ENCODE measurements around the gene HOXD4.

HOXD4 gene

DNA sequence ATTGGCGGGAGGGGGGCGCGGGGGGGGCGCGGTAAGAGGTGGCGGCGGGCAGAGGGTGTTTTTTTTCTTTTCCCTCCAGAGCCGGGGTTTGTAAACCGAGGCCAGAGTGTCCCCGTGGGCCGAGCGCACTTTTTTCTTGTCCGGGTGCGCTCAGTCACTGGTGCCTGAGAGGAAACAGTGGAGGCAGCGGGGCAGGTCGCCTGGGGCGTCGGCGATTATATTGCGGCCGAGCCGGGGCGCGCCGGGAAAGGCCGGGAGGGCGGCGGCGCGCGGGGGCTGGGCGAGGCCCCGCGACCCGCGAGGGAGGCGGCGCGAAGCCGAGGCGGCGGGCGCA, 21.6 kb upstream of the HOXD4 start:
- DNase-seq: no peak
- peaks cover 28% of the 10 kb centered on the region for H3K4me1 Mint-ChIP-seq (ENCODE audit: low read depth)
- peaks cover 88% of the 10 kb centered on the region for H3K27me3 Mint-ChIP-seq
- no peak overlapping the region for H3K4me3 Mint-ChIP-seq
- no peaks in the 10 kb centered on the region for H3K9me3 Mint-ChIP-seq
- H3K27ac Mint-ChIP-seq: no peak overlapping the region
- H3K36me3 Mint-ChIP-seq (ENCODE audit: low read depth): no peaks in the 10 kb centered on the region

- H3K27me3 Mint-ChIP-seq: peaks cover 88% of the 10 kb centered on the region
- no peaks in the 10 kb centered on the region for H3K9me3 Mint-ChIP-seq
- H3K4me3 Mint-ChIP-seq: peak overlapping the region; percentile 62
- H3K27ac Mint-ChIP-seq: peak overlapping the region; percentile 60
- peak; percentile 52 for DNase-seq
- H3K36me3 Mint-ChIP-seq (ENCODE audit: low read depth): no peaks in the 10 kb centered on the region
- peaks cover 28% of the 10 kb centered on the region for H3K4me1 Mint-ChIP-seq (ENCODE audit: low read depth)
These were observed 21.0 kb upstream of the HOXD4 start for GRCh38 chr2:176130147-176130956.

- Mint-ChIP-seq H3K27me3 (peaks cover 88% of the 10 kb centered on the region), H3K27ac (peak overlapping the region; percentile 60), H3K36me3 (ENCODE audit: low read depth) (no peaks in the 10 kb centered on the region), H3K9me3 (no peaks in the 10 kb centered on the region), H3K4me1 (ENCODE audit: low read depth) (peaks cover 35% of the 10 kb centered on the region), H3K4me3 (peak overlapping the region; percentile 62)
- no peak for DNase-seq
These were observed 20.1 kb upstream of the HOXD4 start for GRCh38 chr2:176130957-176131847.

GRCh38 chr2:176131848-176132158, 19.5 kb upstream of the HOXD4 start:
- Mint-ChIP-seq H3K9me3 (no peaks in the 10 kb centered on the region), H3K36me3 (ENCODE audit: low read depth) (no peaks in the 10 kb centered on the region), H3K27me3 (peaks cover 87% of the 10 kb centered on the region), H3K4me1 (ENCODE audit: low read depth) (peaks cover 37% of the 10 kb centered on the region), H3K27ac (no peak overlapping the region), H3K4me3 (peak overlapping the region; percentile 53)
- DNase-seq: no peak

- H3K27me3 Mint-ChIP-seq: peaks cover 87% of the 10 kb centered on the region
- peaks cover 37% of the 10 kb centered on the region for H3K4me1 Mint-ChIP-seq (ENCODE audit: low read depth)
- H3K36me3 Mint-ChIP-seq (ENCODE audit: low read depth): no peaks in the 10 kb centered on the region
- H3K4me3 Mint-ChIP-seq: peak overlapping the region; percentile 53
- no peak overlapping the region for H3K27ac Mint-ChIP-seq
- DNase-seq: peak; percentile 31
- no peaks in the 10 kb centered on the region for H3K9me3 Mint-ChIP-seq
These were observed 18.9 kb upstream of the HOXD4 start for GRCh38 chr2:176132205-176133171.

DNA sequence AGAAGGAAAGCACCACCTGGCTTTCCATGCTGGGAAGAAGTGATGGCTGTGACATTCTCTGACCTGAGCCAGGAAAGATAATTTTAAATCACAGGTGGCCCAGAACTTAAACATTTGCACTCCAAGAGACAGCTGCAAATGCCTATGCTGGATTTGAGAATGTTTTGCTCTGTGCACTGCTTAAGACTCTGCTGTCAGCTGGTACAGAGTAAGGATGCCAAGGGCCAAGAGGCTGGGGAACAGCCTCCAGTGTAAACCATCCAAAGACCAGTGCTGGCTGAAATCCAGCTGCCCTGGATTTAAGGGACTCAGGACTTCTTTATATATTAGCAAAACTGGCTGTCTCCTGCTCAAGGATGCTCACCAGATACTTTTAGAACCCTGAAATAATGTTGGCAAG, 18.0 kb upstream of the HOXD4 start:
- Mint-ChIP-seq H3K4me1 (ENCODE audit: low read depth) (peaks cover 34% of the 10 kb centered on the region), H3K27me3 (peaks cover 87% of the 10 kb centered on the region), H3K9me3 (no peaks in the 10 kb centered on the region), H3K27ac (no peak overlapping the region), H3K4me3 (no peak overlapping the region), H3K36me3 (ENCODE audit: low read depth) (no peaks in the 10 kb centered on the region)
- DNase-seq: no peak

DNA sequence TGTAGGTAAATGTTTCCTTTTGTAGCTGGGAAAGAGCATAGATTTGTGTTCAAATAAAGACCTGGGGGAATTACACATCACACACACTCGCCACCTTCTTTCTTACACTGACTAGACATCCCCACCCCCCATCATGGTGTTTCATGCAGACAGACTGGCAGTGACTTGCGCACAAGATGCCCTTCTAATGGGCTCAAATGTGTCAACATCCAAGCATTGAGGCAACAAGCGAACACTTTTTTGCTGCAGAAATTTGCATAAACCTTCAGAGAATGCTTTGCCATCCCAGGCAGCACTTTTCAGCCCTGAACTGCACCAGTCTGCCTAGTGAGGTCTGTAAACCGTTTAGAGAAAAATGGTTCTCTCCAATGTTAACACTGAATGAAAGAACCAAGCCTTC, 17.3 kb upstream of the HOXD4 start:
- Mint-ChIP-seq H3K27ac (no peak overlapping the region), H3K27me3 (peaks cover 87% of the 10 kb centered on the region), H3K4me1 (ENCODE audit: low read depth) (peaks cover 33% of the 10 kb centered on the region), H3K36me3 (ENCODE audit: low read depth) (no peaks in the 10 kb centered on the region), H3K4me3 (no peak overlapping the region), H3K9me3 (no peaks in the 10 kb centered on the region)
- no peak for DNase-seq

GRCh38 chr2:176135035-176135440, 16.3 kb upstream of the HOXD4 start:
- H3K4me3 Mint-ChIP-seq: no peak overlapping the region
- H3K4me1 Mint-ChIP-seq (ENCODE audit: low read depth): peaks cover 38% of the 10 kb centered on the region
- DNase-seq: no peak
- no peaks in the 10 kb centered on the region for H3K36me3 Mint-ChIP-seq (ENCODE audit: low read depth)
- H3K27ac Mint-ChIP-seq: no peak overlapping the region
- peaks cover 90% of the 10 kb centered on the region for H3K27me3 Mint-ChIP-seq
- no peaks in the 10 kb centered on the region for H3K9me3 Mint-ChIP-seq

GRCh38 chr2:176136374-176137251, 14.7 kb upstream of the HOXD4 start:
- peak; percentile 33 for DNase-seq
- H3K4me1 Mint-ChIP-seq (ENCODE audit: low read depth): peaks cover 36% of the 10 kb centered on the region
- H3K9me3 Mint-ChIP-seq: no peaks in the 10 kb centered on the region
- H3K27ac Mint-ChIP-seq: no peak overlapping the region
- peaks cover 92% of the 10 kb centered on the region for H3K27me3 Mint-ChIP-seq
- H3K36me3 Mint-ChIP-seq (ENCODE audit: low read depth): no peaks in the 10 kb centered on the region
- peak overlapping the region; percentile 47 for H3K4me3 Mint-ChIP-seq

- Mint-ChIP-seq H3K4me1 (ENCODE audit: low read depth) (peaks cover 32% of the 10 kb centered on the region), H3K27ac (no peak overlapping the region), H3K36me3 (ENCODE audit: low read depth) (no peaks in the 10 kb centered on the region), H3K9me3 (no peaks in the 10 kb centered on the region), H3K27me3 (peaks cover 94% of the 10 kb centered on the region), H3K4me3 (no peak overlapping the region)
- no peak for DNase-seq
These were observed 14.1 kb upstream of the HOXD4 start for GRCh38 chr2:176137252-176137580.

DNA sequence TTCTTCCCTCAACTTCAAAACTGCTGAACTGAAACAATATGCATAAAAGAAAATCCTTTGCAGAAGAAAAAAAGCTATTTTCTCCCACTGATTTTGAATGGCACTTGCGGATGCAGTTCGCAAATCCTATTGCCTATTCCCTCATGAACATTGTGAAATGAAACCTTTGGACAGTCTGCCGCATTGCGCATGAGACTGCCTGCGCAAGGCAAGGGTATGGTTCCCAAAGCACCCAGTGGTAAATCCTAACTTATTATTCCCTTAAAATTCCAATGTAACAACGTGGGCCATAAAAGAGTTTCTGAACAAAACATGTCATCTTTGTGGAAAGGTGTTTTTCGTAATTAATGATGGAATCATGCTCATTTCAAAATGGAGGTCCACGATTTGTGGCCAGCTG, 13.4 kb upstream of the HOXD4 start:
- no peaks in the 10 kb centered on the region for H3K36me3 Mint-ChIP-seq (ENCODE audit: low read depth)
- H3K27me3 Mint-ChIP-seq: peaks cover 95% of the 10 kb centered on the region
- no peak overlapping the region for H3K4me3 Mint-ChIP-seq
- DNase-seq: no peak
- H3K4me1 Mint-ChIP-seq (ENCODE audit: low read depth): peaks cover 29% of the 10 kb centered on the region
- no peak overlapping the region for H3K27ac Mint-ChIP-seq
- H3K9me3 Mint-ChIP-seq: no peaks in the 10 kb centered on the region

- Mint-ChIP-seq H3K27ac (no peak overlapping the region), H3K27me3 (peaks cover 95% of the 10 kb centered on the region), H3K36me3 (ENCODE audit: low read depth) (no peaks in the 10 kb centered on the region), H3K4me3 (no peak overlapping the region), H3K4me1 (ENCODE audit: low read depth) (peaks cover 29% of the 10 kb centered on the region), H3K9me3 (no peaks in the 10 kb centered on the region)
- DNase-seq: no peak
These were observed 12.8 kb upstream of the HOXD4 start for GRCh38 chr2:176138526-176138922.

DNA sequence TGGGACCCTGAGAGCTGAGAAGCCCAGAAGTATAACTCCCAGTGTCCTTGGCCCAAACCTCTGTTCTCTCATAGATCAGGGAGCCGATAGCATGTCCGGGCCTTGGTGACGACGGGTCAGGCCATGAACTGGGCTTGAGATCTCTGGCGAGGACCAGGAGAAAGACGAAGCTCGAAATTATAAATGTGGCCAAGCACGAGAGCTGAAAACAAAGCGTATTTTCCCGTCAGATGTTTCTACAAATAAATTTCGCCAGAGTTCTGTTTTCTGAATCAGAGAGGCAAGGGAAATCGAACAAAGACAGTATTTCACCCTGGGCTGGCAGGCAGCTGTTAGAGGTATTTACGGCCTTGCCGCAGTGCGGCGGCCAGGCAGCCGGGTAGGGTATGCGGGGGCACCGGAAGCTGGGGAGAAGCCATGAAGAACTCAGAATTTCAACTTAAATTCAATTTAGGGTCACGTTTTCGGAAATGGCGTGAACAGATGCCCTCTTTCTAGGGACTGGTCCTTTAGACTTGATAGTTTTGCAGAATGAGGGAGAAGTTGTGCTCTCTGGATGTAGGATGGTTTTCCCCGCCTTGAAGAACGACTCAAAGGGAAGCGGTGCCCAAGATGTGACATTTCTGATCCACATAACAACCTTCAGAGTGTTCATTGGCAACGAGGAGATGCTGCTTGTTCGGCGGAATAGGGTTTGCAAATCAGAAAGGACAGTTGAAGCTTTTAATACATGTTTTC, 12.3 kb upstream of the HOXD4 start:
- Mint-ChIP-seq H3K27ac (no peak overlapping the region), H3K36me3 (ENCODE audit: low read depth) (no peaks in the 10 kb centered on the region), H3K4me3 (peak overlapping the region; percentile 27), H3K9me3 (no peaks in the 10 kb centered on the region), H3K27me3 (peaks cover 95% of the 10 kb centered on the region), H3K4me1 (ENCODE audit: low read depth) (peaks cover 29% of the 10 kb centered on the region)
- peak; percentile 26 for DNase-seq

All from activated T-cell treated with anti-CD3 and anti-CD28 coated beads, Interleukin-2, amount 50 U/mL, for 24 hours (primary cell).